HepG2 (cell line): ENCODE data around the gene POLR3E. TPM values are rescaled to one million over a fixed set of nuclear protein-coding genes. Genes with fewer than 3 reads are reported as not detected.

Experiments used
- ATAC-seq: fragments of 200-7000 bp; cut with Tn5 transposase; 3 replicates; pipeline ENCODE4 v1.9.1; 2020; ENCODE audit warnings: mild to moderate bottlenecking, moderate library complexity
- BruUV-seq: library from RNA; stranded (reverse); fragments of 400-500 nt; replicated peaks from 2 replicates; lab custom pipeline; 2021; lab: Mats Ljungman, UMichigan
- CTCF ChIA-PET: fragments of 300-600 bp; formaldehyde crosslinking; extraction: SDS; loops from one replicate; lab custom pipeline; 2021; ENCODE audit warnings: low total read pairs, inconsistent platforms, low intra/inter-chr PET ratio; lab: Yijun Ruan, JAX
- POLR2A ChIA-PET: fragments of 350-600 bp; sonication (Branson Sonifier 250); formaldehyde crosslinking; loops from one replicate; lab custom pipeline; 2020; ENCODE audit warnings: antibody characterized with exemption, inconsistent platforms; lab: Yijun Ruan, JAX
- DNase-seq: peaks from one replicate; pipeline ENCODE4 v3.0.0-alpha.2; 2015; ENCODE audit warnings: low spot score
- FAIRE-seq: peaks from 3 replicates; lab custom pipeline; 2011; peaks lifted over from hg19 to GRCh38; lab: Jason Lieb, UNC
- H2AFZ ChIP-seq: one replicate; pipeline ENCODE4 v1.6.1; 2011; ENCODE audit warnings: low read length, inconsistent platforms
- H3K27ac ChIP-seq: fragments of 300-600 bp; 3 replicates; pipeline ENCODE4 v1.8.0; 2011; ENCODE audit warnings: mixed run types, mild to moderate bottlenecking, mixed read lengths, low read length, inconsistent platforms; ENCODE audit not compliant: insufficient read depth; ENCODE audit errors: extremely low read length
- H3K27me3 ChIP-seq, 2 experiments: fragments of 200-600 bp in 1 of 2; 2 replicates in 1 of 2; 3 replicates in 1 of 2; pipeline versions ENCODE4 v1.6.0 to v1.8.0; 2011; ENCODE audit warnings: low read length in 2 of 2, mild to moderate bottlenecking in 2 of 2, moderate library complexity in 2 of 2, inconsistent platforms in 1 of 2; ENCODE audit not compliant: insufficient read depth in 2 of 2, control insufficient read depth in 1 of 2
- H3K36me3 ChIP-seq, 2 experiments: fragments of 200-600 bp in 1 of 2; replicated peaks in 1 of 2; 2 replicates in 1 of 2; 3 replicates in 1 of 2; pipeline versions ENCODE4 v1.5.1 to v1.8.0; 2011; ENCODE audit warnings: low read length in 2 of 2, inconsistent platforms in 1 of 2; ENCODE audit not compliant: insufficient read depth in 2 of 2, control insufficient read depth in 1 of 2
- H3K4me1 ChIP-seq: 2 replicates; pipeline ENCODE4 v1.5.1; 2012; ENCODE audit warnings: low read length, inconsistent platforms; ENCODE audit not compliant: insufficient read depth
- H3K4me2 ChIP-seq: 2 replicates; pipeline ENCODE4 v1.6.0; 2011; ENCODE audit warnings: low read depth, low read length, inconsistent platforms
- H3K4me3 ChIP-seq, 3 experiments: fragments of 200-600 bp in 1 of 3; sonication (generic), shearing (Covaris generic) in 1 of 3; replicated peaks in 1 of 3; 2 replicates each; pipeline ENCODE4 v1.5.1; 2011 to 2016; ENCODE audit warnings: low read length in 3 of 3, inconsistent platforms in 2 of 3, low read depth in 2 of 3, mild to moderate bottlenecking in 2 of 3, control low read depth in 1 of 3, mixed read lengths in 1 of 3; ENCODE audit not compliant: insufficient read depth in 1 of 3
- H3K79me2 ChIP-seq: one replicate; pipeline ENCODE4 v1.6.1; 2011; ENCODE audit warnings: low read length, inconsistent platforms; ENCODE audit not compliant: insufficient read depth
- H3K9ac ChIP-seq: 2 replicates; pipeline ENCODE4 v1.6.0; 2011; ENCODE audit warnings: mild to moderate bottlenecking, low read depth, low read length, inconsistent platforms; ENCODE audit not compliant: insufficient read depth
- H3K9me3 ChIP-seq: 2 replicates; pipeline ENCODE4 v1.5.1; 2012; ENCODE audit warnings: mild to moderate bottlenecking, low read length
- H4K20me1 ChIP-seq: 2 replicates; pipeline ENCODE4 v1.6.0; 2011; ENCODE audit warnings: inconsistent platforms, mild to moderate bottlenecking, low read length, moderate library complexity; ENCODE audit not compliant: insufficient read depth
- BRD4 ChIP-seq: sonication (generic); formaldehyde crosslinking; IDR thresholded peaks from 2 replicates; pipeline ENCODE4 v1.4.0; 2020; ENCODE audit warnings: missing genetic modification reagents
- CEBPZ ChIP-seq: IDR thresholded peaks from 2 replicates; pipeline ENCODE4 v1.6.1; 2012; ENCODE audit warnings: low read length, improper control_type of control experiment
- EHMT2 ChIP-seq: fragments of 200-600 bp; sonication (generic); IDR thresholded peaks from 2 replicates; pipeline ENCODE4 v1.7.0; 2017; ENCODE audit warnings: antibody characterized with exemption, low read depth, low read length, borderline replicate concordance
- HDAC6 ChIP-seq: fragments of 200-600 bp; sonication (generic); IDR thresholded peaks from 2 replicates; pipeline ENCODE4 v1.7.0; 2017; ENCODE audit warnings: mild to moderate bottlenecking, antibody characterized with exemption, low read length, low read depth
- JUND ChIP-seq: sonication (generic); formaldehyde crosslinking; IDR thresholded peaks from 2 replicates; pipeline ENCODE4 v1.8.0; 2022; ENCODE audit warnings: mild to moderate bottlenecking, missing genetic modification reagents
- LCORL ChIP-seq, 2 experiments: fragments of 450-650 bp in 1 of 2; sonication (generic) in 1 of 2; formaldehyde crosslinking in 1 of 2; IDR thresholded peaks; 2 replicates each; pipeline versions ENCODE4 v1.5.0 to v1.6.1; 2017 to 2020; ENCODE audit warnings: antibody characterized with exemption in 1 of 2, missing genetic modification reagents in 1 of 2
- MBNL3 ChIP-seq: fragments of 250-450 bp; sonication (Bioruptor Pico); conservative IDR thresholded peaks from 2 replicates; pipeline ENCODE4 v1.8.0; 2022; ENCODE audit warnings: mild to moderate bottlenecking, inconsistent platforms
- NR2C2 ChIP-seq: sonication (generic); formaldehyde crosslinking; IDR thresholded peaks from 2 replicates; pipeline ENCODE4 v1.4.0; 2020; ENCODE audit warnings: missing genetic modification reagents, mild to moderate bottlenecking, moderate library complexity, borderline replicate concordance
- PRPF4 ChIP-seq: fragments of 200-400 bp; formaldehyde crosslinking; IDR thresholded peaks from 2 replicates; pipeline ENCODE4 v1.6.1; 2016; ENCODE audit warnings: low read length, low read depth; ENCODE audit not compliant: poor library complexity, severe bottlenecking
- SNAI1 ChIP-seq: sonication (generic); formaldehyde crosslinking; IDR thresholded peaks from 2 replicates; pipeline ENCODE4 v1.5.0; 2020; ENCODE audit warnings: mild to moderate bottlenecking, missing genetic modification reagents, borderline replicate concordance
- ZNF160 ChIP-seq: sonication (generic); formaldehyde crosslinking; IDR thresholded peaks from 2 replicates; pipeline ENCODE4 v1.8.0; 2022; ENCODE audit warnings: mild to moderate bottlenecking, inconsistent platforms, missing genetic modification reagents
- ZNF33A ChIP-seq: sonication (generic); formaldehyde crosslinking; IDR thresholded peaks from 2 replicates; pipeline ENCODE4 v1.5.1; 2020; ENCODE audit warnings: missing genetic modification reagents, mild to moderate bottlenecking, moderate library complexity, borderline replicate concordance
- ZNF775 ChIP-seq: sonication (generic); formaldehyde crosslinking; IDR thresholded peaks from 2 replicates; pipeline ENCODE4 v1.4.0; 2020; ENCODE audit warnings: missing genetic modification reagents, mild to moderate bottlenecking, moderate library complexity, borderline replicate concordance
- WGBS: methylation state at CpG from one replicate; pipeline ENCODE4 v1.1.6; 2017; ENCODE audit warnings: low lambda C conversion rate; 5-methylcytosine and 5-hydroxymethylcytosine counted together
- in situ Hi-C: cut with HindIII; loops from 2 replicates; pipeline ENCODE4 v1.10.0; 2017; ENCODE audit warnings: low pct_unique_long_range_greater_than_20kb; ENCODE audit not compliant: extremely low pct_ligation_motif_present
- intact Hi-C: fragments of 100-400 bp; cut with micrococcal nuclease; formaldehyde crosslinking; loops from one replicate; pipeline ENCODE4 v1.10.0; 2022; ENCODE audit not compliant: unreplicated experiment
- polyA plus RNA-seq, 8 experiments: library from polyadenylated mRNA; depleted of rRNA in 3 of 8; stranded (reverse) in 7 of 8; unstranded in 1 of 8; fragments of >200 nt; fragmentation: Illumina TruSeq in 4 of 8; extraction: Trizol in 4 of 8; gene quantifications; 2 replicates each; pipeline versions ENCODE4 v1.2.1 to v1.2.3, GENCODE V29; 2011 to 2016; ENCODE audit warnings: low read depth in 4 of 8, missing spikeins in 1 of 8, mixed read lengths in 1 of 8; ENCODE audit not compliant: insufficient read depth in 1 of 8
- total RNA-seq, 5 experiments: library from RNA; depleted of rRNA; stranded (reverse); fragments of >200 nt; fragmentation: Illumina TruSeq; extraction: Trizol; gene quantifications; 2 replicates each; pipeline ENCODE4 v1.2.3, GENCODE V29; 2016; ENCODE audit warnings: low read depth in 1 of 5
- TF ChIP-seq, protein P1 (sequence below): sonication (generic); formaldehyde crosslinking; IDR thresholded peaks from 2 replicates; pipeline ENCODE4 v1.8.0; 2022; ENCODE audit warnings: mild to moderate bottlenecking, missing genetic modification reagents; ENCODE audit not compliant: insufficient replicate concordance

POLR3E gene
- total and polyA plus RNA-seq, 2 of the 13 experiments (the other 11 are each of a cell fraction or from before 2014, with no cell fraction given), result 135 to 262 TPM

- TF ChIP-seq MBNL3 (CRISPR knock-in tag) (no peak), SNAI1 (CRISPR knock-in tag) (no peak), LCORL (IDR thresholded peaks at IDR 0.05) (no peak), LCORL (CRISPR knock-in tag; IDR thresholded peaks at IDR 0.05) (no peak), ZNF33A (CRISPR knock-in tag) (0 out of 2 replicates have a peak, but pooled peaks have one; percentile 8), BRD4 (no peak), ZNF160 (CRISPR knock-in tag) (no peak), HDAC6 (no peak), PRPF4 (peak; percentile 15)
- TF ChIP-seq, protein P1, sequence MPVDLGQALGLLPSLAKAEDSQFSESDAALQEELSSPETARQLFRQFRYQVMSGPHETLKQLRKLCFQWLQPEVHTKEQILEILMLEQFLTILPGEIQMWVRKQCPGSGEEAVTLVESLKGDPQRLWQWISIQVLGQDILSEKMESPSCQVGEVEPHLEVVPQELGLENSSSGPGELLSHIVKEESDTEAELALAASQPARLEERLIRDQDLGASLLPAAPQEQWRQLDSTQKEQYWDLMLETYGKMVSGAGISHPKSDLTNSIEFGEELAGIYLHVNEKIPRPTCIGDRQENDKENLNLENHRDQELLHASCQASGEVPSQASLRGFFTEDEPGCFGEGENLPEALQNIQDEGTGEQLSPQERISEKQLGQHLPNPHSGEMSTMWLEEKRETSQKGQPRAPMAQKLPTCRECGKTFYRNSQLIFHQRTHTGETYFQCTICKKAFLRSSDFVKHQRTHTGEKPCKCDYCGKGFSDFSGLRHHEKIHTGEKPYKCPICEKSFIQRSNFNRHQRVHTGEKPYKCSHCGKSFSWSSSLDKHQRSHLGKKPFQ (CRISPR knock-in tag), result peak; percentile 18
- TF ChIP-seq, all 625 proteins: peak for 4
Measured at GRCh38 chr16:22352140-22352539, 54.9 kb downstream of the POLR3E start (continued).

DNA sequence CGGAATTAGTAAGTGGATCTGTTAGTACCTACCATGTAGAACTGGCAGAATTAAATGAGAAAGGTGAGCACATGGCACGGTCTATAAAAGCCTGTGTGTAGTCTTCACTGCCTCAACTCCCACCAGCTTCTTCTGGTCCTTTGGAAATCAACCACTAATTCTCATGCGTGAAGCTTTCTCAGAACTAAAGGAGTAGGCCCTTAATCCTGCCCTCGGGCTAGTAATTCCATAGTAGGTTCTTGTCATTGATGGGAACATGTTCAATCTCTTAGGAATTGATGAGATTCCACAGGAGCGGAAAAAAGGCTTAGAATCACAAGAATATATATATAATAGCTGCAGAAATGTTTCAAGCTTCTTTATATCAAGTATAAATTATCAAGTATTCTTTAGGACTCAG, 55.5 kb downstream of the POLR3E start:
- POLR2A ChIA-PET, result interaction anchor here (1.5 to 3.0 kb wide), 4 partner anchors 14 to 84 kb away, joined by 6 to 23 read pairs (median 18); partner anchors contain the start of gene CDR2
- intact Hi-C loops, result loop anchor here (2.0 kb wide), 1 partner anchor 18 kb away; no protein-coding TSS in a partner anchor
- no peak for FAIRE-seq

More for the DNA sequence above, 55.5 kb downstream of the POLR3E start:
- peaks cover 26 to 72% of the 10 kb centered on the region in 2 experiments for H3K36me3 ChIP-seq
- no peaks in the 10 kb centered on the region for H3K27me3 ChIP-seq
- in situ Hi-C loops, result no loop called here
- peaks cover 48% of the 10 kb centered on the region for H3K79me2 ChIP-seq
- H3K4me2 ChIP-seq, result no peak overlapping the region
- peak overlapping the region; percentile 57 for H3K27ac ChIP-seq
- no peaks in the 10 kb centered on the region for H3K9me3 ChIP-seq
- CTCF ChIA-PET, result no interaction called here
- H3K9ac ChIP-seq, result no peak overlapping the region
- TF ChIP-seq ZNF33A (CRISPR knock-in tag) (0 out of 2 replicates have a peak, but pooled peaks have one; percentile 7), NR2C2 (0 out of 2 replicates have a peak, but pooled peaks have one; percentile 1), JUND (CRISPR knock-in tag) (no peak), ZNF775 (CRISPR knock-in tag) (0 out of 2 replicates have a peak, but pooled peaks have one; percentile 7), MBNL3 (CRISPR knock-in tag) (no peak), EHMT2 (no peak), CEBPZ (no peak)
- BruUV-seq, result no TSS peak
- ATAC-seq, result no peak
- peaks cover 44% of the 10 kb centered on the region for H4K20me1 ChIP-seq
- no peak overlapping the region for H3K4me3 ChIP-seq
- H2AFZ ChIP-seq, result no peak overlapping the region
- 97% methylated on average over 5 of the region's 5 CpGs for WGBS
- peaks cover 37% of the 10 kb centered on the region for H3K4me1 ChIP-seq
- no peak for DNase-seq
